Measurements from ENCODE around the gene RAET1E.
"Not testable (repeated sequence)": the region's sequence is repeated elsewhere in the genome, so short reads cannot be mapped to it uniquely, and the experiment has no call there.

The RAET1E gene

GRCh38 chr6:149940672-149940982, 42.7 kb upstream of the RAET1E start:
- Histone ChIP-seq H3K27ac (no peak overlapping the region), H3K4me1 (ENCODE audit: control insufficient read depth in 1 of 2, insufficient read depth in 1 of 2, low read depth in 1 of 2, low read length in 1 of 2) (peaks cover 16 to 24% of the 10 kb centered on the region in 2 experiments), H3K36me3 (no peaks in the 10 kb centered on the region), H3K27me3 (peaks cover 90% of the 10 kb centered on the region), H3K4me3 (ENCODE audit: low read depth in 1 of 2, low read length in 1 of 2) (no peak overlapping the region), H3K9me3 (no peaks in the 10 kb centered on the region)
- no peak for TF ChIP-seq CTCF (IDR thresholded peaks at IDR 0.05)

DNA sequence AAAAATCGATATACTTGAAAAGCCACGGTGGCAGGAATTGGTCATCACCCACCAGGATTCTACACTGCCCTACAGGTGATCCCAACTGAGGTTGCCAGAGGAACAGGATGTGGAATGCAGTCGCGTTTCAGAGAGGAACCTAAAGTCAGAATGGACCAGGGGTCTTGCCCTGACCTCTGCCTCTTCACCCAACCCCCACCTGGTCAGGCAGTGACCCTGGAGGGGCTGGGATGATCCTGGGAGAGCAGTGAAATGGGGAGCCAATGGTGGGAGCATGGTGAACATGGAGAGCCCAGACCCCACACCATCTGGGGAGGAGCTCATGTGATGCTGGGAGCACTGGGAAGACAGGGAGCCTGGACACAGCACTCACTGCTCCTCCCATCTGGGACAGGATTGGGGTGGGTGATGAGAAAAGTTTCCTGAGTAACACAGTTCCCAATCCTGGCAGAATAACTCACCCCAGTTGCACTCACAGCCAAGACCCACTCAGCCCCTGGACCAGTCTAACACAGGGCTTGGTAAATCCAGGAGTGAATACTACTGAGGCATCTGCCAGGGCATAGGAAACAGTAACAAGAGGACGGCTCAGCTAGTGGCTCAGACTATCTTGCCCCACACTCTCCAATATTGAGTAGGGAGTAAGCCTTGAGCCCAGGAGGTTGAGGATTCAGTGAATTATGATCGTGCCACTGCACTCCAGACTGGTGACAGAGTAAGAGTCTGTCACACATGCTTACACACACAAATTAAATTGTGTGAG, 42.2 kb upstream of the RAET1E start:
- H3K4me1 ChIP-seq (ENCODE audit: control insufficient read depth in 1 of 2, insufficient read depth in 1 of 2, low read depth in 1 of 2, low read length in 1 of 2): peaks cover 16 to 24% of the 10 kb centered on the region in 2 experiments
- H3K27ac ChIP-seq: no peak overlapping the region
- peaks cover 91% of the 10 kb centered on the region for H3K27me3 ChIP-seq
- TF ChIP-seq CTCF (IDR thresholded peaks at IDR 0.05): no peak
- H3K4me3 ChIP-seq (ENCODE audit: low read depth in 1 of 2, low read length in 1 of 2): no peak overlapping the region
- H3K9me3 ChIP-seq: no peaks in the 10 kb centered on the region
- no peaks in the 10 kb centered on the region for H3K36me3 ChIP-seq

DNA sequence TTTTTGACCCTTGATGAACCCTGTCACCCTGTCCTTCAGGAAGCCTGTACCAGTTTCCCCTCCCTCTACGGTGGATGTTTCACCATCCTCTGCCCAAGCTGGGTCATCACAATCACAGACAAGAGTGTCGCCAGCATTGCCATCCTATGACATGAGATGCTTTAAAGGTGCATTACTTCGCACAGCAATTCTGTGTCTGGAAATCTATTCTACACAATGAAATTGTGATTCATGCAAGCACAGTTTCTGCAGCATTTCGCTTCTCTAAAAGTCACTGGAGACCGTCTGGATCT, 41.4 kb upstream of the RAET1E start:
- no peak overlapping the region for H3K27ac ChIP-seq
- H3K9me3 ChIP-seq: no peaks in the 10 kb centered on the region
- H3K4me1 ChIP-seq (ENCODE audit: control insufficient read depth in 1 of 2, insufficient read depth in 1 of 2, low read depth in 1 of 2, low read length in 1 of 2): peaks cover 16 to 24% of the 10 kb centered on the region in 2 experiments
- TF ChIP-seq CTCF (IDR thresholded peaks at IDR 0.05): no peak
- H3K4me3 ChIP-seq (ENCODE audit: low read depth in 1 of 2, low read length in 1 of 2): no peak overlapping the region
- no peaks in the 10 kb centered on the region for H3K36me3 ChIP-seq
- H3K27me3 ChIP-seq: peaks cover 98% of the 10 kb centered on the region

DNA sequence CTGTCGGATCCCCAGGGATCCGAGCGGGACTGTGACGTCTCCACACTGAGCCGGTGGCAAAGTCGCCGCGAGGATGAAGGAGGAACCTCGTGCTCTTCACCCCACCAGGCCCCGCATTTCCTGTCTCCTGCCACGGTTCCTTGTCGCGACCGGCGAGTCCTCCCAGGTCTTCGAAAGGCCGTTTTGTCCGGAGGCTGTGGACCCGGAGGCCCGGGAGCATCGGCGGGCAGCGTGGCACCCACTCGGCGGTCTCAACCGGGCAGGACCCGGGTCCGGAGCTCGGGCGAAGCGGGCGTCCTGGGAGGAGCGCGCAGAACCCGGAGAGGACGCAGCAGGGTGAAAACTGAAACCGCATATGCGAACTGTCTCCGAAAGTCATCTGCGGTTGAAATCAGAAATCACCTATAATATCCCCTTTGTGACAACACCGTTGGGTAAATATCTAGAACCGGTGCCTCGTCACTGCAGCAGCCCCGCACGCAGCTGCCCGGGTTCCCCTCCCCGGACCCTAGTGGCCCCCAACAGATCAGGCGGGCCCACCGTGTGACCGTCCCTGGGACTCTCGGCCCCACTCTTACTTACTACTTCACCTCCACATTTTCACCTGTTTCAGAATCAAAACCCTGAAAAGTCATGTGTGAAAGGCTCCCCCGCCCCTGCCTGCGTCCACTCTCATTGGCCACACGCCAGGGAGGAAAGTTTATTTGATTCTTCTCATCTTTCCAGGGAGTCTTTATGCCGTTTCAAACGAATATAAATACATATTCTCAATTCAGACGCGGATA, 40.9 kb upstream of the RAET1E start:
- no peaks in the 10 kb centered on the region for H3K36me3 ChIP-seq
- H3K4me3 ChIP-seq (ENCODE audit: low read depth in 1 of 2, low read length in 1 of 2): peak overlapping the region; percentile 22 to 52
- peaks cover 16 to 24% of the 10 kb centered on the region in 2 experiments for H3K4me1 ChIP-seq (ENCODE audit: control insufficient read depth in 1 of 2, insufficient read depth in 1 of 2, low read depth in 1 of 2, low read length in 1 of 2)
- H3K27ac ChIP-seq: no peak overlapping the region
- no peaks in the 10 kb centered on the region for H3K9me3 ChIP-seq
- TF ChIP-seq CTCF (IDR thresholded peaks at IDR 0.05): no peak
- peaks cover 100% of the 10 kb centered on the region for H3K27me3 ChIP-seq

DNA sequence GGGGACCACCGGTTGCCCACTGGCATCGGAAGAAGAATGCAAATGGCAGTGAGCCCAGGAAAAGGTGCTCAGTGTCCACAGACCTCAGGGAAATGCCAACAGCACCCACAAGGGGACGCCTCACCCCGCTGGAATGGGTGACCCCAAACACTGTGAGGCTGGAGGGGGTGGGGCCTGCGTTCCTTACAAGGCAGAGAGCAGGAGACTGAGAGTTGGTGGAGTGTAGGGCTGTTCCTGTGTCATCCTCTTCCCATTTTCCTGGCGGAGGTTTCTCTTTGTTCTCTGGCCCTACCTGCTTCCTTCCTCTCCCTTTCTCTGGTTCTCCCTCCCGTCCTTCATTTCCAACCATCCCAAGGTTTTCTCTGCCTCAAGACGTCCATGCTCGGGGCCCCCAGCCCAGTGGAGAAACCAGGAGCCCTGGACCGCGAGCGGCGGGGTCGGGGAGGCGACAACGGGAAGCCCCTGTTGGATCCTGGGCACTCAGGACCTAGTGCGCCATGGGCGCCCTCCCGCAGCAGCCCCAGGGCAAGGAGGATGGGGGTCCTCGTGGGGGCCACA, 40.2 kb upstream of the RAET1E start:
- Histone ChIP-seq H3K4me3 (ENCODE audit: low read depth in 1 of 2, low read length in 1 of 2) (peak overlapping the region; percentile 22 to 52), H3K4me1 (ENCODE audit: control insufficient read depth in 1 of 2, insufficient read depth in 1 of 2, low read depth in 1 of 2, low read length in 1 of 2) (peaks cover 16 to 24% of the 10 kb centered on the region in 2 experiments), H3K27me3 (peaks cover 100% of the 10 kb centered on the region)
- H3K27ac ChIP-seq, H3K36me3 ChIP-seq, H3K9me3 ChIP-seq: not testable (repeated sequence)

- Histone ChIP-seq H3K27ac (no peak overlapping the region), H3K36me3 (no peaks in the 10 kb centered on the region), H3K4me1 (ENCODE audit: control insufficient read depth in 1 of 2, insufficient read depth in 1 of 2, low read depth in 1 of 2, low read length in 1 of 2) (peaks cover 14 to 19% of the 10 kb centered on the region in 2 experiments), H3K27me3 (peaks cover 100% of the 10 kb centered on the region), H3K4me3 (ENCODE audit: low read depth in 1 of 2, low read length in 1 of 2) (no peak overlapping the region), H3K9me3 (no peaks in the 10 kb centered on the region)
- no peak for TF ChIP-seq CTCF (IDR thresholded peaks at IDR 0.05)
These were observed 38.8 kb upstream of the RAET1E start for GRCh38 chr6:149936743-149937142.
